Ishikawa (cell line): ENCODE measurements around the gene AUTS2.

ENCODE experiments used
- EP300 ChIP-seq: IDR thresholded peaks from 2 replicates; pipeline ENCODE4 v1.6.1; 2012; ENCODE audit warnings: borderline replicate concordance
- MAX ChIP-seq: IDR thresholded peaks from 2 replicates; pipeline ENCODE4 v1.6.1; 2012
- TAF1 ChIP-seq: IDR thresholded peaks from 2 replicates; pipeline ENCODE4 v1.6.1; 2012; ENCODE audit warnings: low read depth, mild to moderate bottlenecking
- ZBTB7A ChIP-seq: IDR thresholded peaks from 2 replicates; pipeline ENCODE4 v1.6.1; 2012; ENCODE audit warnings: low read depth
- TF ChIP-seq, protein P1 (sequence below): IDR thresholded peaks from 2 replicates; pipeline ENCODE4 v1.6.1; 2012; ENCODE audit warnings: low read depth, mild to moderate bottlenecking
- TF ChIP-seq, protein P2 (sequence below): IDR thresholded peaks from 2 replicates; pipeline ENCODE4 v1.6.1; 2012

- TF ChIP-seq, protein P1, sequence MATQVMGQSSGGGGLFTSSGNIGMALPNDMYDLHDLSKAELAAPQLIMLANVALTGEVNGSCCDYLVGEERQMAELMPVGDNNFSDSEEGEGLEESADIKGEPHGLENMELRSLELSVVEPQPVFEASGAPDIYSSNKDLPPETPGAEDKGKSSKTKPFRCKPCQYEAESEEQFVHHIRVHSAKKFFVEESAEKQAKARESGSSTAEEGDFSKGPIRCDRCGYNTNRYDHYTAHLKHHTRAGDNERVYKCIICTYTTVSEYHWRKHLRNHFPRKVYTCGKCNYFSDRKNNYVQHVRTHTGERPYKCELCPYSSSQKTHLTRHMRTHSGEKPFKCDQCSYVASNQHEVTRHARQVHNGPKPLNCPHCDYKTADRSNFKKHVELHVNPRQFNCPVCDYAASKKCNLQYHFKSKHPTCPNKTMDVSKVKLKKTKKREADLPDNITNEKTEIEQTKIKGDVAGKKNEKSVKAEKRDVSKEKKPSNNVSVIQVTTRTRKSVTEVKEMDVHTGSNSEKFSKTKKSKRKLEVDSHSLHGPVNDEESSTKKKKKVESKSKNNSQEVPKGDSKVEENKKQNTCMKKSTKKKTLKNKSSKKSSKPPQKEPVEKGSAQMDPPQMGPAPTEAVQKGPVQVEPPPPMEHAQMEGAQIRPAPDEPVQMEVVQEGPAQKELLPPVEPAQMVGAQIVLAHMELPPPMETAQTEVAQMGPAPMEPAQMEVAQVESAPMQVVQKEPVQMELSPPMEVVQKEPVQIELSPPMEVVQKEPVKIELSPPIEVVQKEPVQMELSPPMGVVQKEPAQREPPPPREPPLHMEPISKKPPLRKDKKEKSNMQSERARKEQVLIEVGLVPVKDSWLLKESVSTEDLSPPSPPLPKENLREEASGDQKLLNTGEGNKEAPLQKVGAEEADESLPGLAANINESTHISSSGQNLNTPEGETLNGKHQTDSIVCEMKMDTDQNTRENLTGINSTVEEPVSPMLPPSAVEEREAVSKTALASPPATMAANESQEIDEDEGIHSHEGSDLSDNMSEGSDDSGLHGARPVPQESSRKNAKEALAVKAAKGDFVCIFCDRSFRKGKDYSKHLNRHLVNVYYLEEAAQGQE = no peak
- TF ChIP-seq MAX = no peak
- no peak for TF ChIP-seq EP300
- TF ChIP-seq ZBTB7A = no peak
- TF ChIP-seq, protein P2, sequence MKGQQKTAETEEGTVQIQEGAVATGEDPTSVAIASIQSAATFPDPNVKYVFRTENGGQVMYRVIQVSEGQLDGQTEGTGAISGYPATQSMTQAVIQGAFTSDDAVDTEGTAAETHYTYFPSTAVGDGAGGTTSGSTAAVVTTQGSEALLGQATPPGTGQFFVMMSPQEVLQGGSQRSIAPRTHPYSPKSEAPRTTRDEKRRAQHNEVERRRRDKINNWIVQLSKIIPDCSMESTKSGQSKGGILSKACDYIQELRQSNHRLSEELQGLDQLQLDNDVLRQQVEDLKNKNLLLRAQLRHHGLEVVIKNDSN = no peak
- no peak for TF ChIP-seq TAF1
These were observed 402.6 kb downstream of the AUTS2 start for GRCh38 chr7:70000737-70001348.
